Right hindlimb (tissue), 1 donor: ENCODE measurements around the gene FBXO2.

ENCODE experiments used
- DNase-seq: peaks from one replicate; pipeline ENCODE4 v3.0.0-alpha.2; 2018

FBXO2 gene

GRCh38 chr1:11681071-11681771 is 27.0 kb upstream of the FBXO2 start, which contains the start of gene MAD2L2:
Gene MAD2L2 (minus strand): TSS chr1:11681148. CDS start chr1:11680601, 547 bp downstream.
- peak; percentile 91 for DNase-seq

- DNase-seq = no peak
These were observed 26.2 kb upstream of the FBXO2 start for GRCh38 chr1:11680270-11681070.

GRCh38 chr1:11678442-11678841 is 24.2 kb upstream of the FBXO2 start:
- DNase-seq = no peak

- DNase-seq = no peak
These were observed 22.3 kb upstream of the FBXO2 start for GRCh38 chr1:11676386-11677103.

GRCh38 chr1:11675325-11675724 is 21.1 kb upstream of the FBXO2 start:
- no peak for DNase-seq

GRCh38 chr1:11674488-11674887 is 20.3 kb upstream of the FBXO2 start:
- no peak for DNase-seq

GRCh38 chr1:11673089-11673769 is 19.0 kb upstream of the FBXO2 start:
- DNase-seq = no peak

GRCh38 chr1:11671544-11672286 is 17.5 kb upstream of the FBXO2 start:
- DNase-seq = no peak

- DNase-seq = no peak
These were observed 16.9 kb upstream of the FBXO2 start for GRCh38 chr1:11671205-11671543.

GRCh38 chr1:11670747-11671146 is 16.5 kb upstream of the FBXO2 start:
- DNase-seq = no peak

GRCh38 chr1:11668516-11668915 is 14.3 kb upstream of the FBXO2 start:
- no peak for DNase-seq

GRCh38 chr1:11664336-11665065 is 10.3 kb upstream of the FBXO2 start:
- peak; percentile 46 for DNase-seq

GRCh38 chr1:11661103-11661502 is 6.9 kb upstream of the FBXO2 start:
- DNase-seq = no peak

- DNase-seq = no peak
These were observed 5.5 kb upstream of the FBXO2 start for GRCh38 chr1:11659748-11660147.

GRCh38 chr1:11658542-11658941 is 4.3 kb upstream of the FBXO2 start:
- no peak for DNase-seq

- no peak for DNase-seq
These were observed 3.4 kb upstream of the FBXO2 start for GRCh38 chr1:11657654-11658053.

GRCh38 chr1:11654939-11655808 is 945 bp upstream of the FBXO2 start:
- peak; percentile 45 for DNase-seq

GRCh38 chr1:11653861-11654136 is 430 bp downstream of the FBXO2 start:
- no peak for DNase-seq

- DNase-seq = no peak
These were observed 948 bp downstream of the FBXO2 start for GRCh38 chr1:11653101-11653860.

GRCh38 chr1:11652203-11652780 is 1.9 kb downstream of the FBXO2 start:
- DNase-seq = no peak
